Measurements from ENCODE around the gene CHKB. TPM values are rescaled to one million over a fixed set of nuclear protein-coding genes. Genes with fewer than 3 reads are reported as not detected.

Gene CHKB
- total RNA-seq, 4 donors from 2014 or later: 74.8 to 232 (median 86.1) TPM

DNA sequence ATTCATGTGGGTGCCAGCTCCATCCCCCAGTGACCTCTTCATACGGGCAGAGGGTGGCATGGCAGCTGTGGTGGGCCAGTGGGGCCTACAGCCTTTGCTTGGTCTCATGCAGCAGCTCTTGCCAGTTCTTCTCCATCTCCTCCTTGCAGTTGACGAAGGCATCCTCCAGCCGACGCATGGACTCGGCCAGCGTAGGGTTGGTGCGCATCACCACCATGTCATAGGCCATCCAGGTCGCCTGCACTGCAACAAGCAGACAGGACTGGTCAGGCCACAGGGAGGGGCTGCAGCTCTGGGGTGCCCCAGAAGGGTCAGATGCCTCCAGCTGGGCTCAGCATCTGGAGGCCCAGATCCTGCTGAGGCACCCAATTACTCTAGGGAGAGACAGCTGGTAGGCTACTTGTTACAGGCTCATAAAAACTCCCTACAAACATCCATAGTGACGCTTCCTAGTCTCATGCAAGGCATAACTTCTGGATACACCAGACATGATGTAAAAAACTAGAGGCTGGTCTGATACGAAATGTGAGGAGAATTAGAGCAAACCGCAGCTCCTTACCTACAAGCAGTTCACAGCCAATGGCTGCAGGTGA is 31.4 kb downstream of the CHKB start:
- H3K27me3 ChIP-seq: peaks cover 38% of the 10 kb centered on the region
- no peak overlapping the region for H3K27ac ChIP-seq
- peaks cover 4 to 19% (median 14%) of the 10 kb centered on the region in 4 donors for H3K4me1 ChIP-seq
- intact Hi-C loops (cut with DNase I; ENCODE audit: low total_unique reads) (no loop called here), in situ Hi-C loops (cut with MboI; ENCODE audit: low pct_ligation_motif_present in 1 of 4, low pct_unique_long_range_greater_than_20kb in 1 of 4, low sequenced_read_pairs in 3 of 4) (no loop called here)
- DNase-seq: no peak
- H3K36me3 ChIP-seq: no peaks in the 10 kb centered on the region
- H3K4me3 ChIP-seq: no peak overlapping the region
- WGBS, 2 donors (ENCODE audit: low coverage in 1 of 2): 90% methylated on average over 11 of the region's 11 CpGs; no CpG with 5 or more reads in 1 of the 2 donors
- no peaks in the 10 kb centered on the region for H3K9me3 ChIP-seq
- TF ChIP-seq EP300 (IDR thresholded peaks at IDR 0.05; ENCODE audit: low read depth) (no peak), POLR2A (IDR thresholded peaks at IDR 0.05) (no peak), POLR2AphosphoS5 (IDR thresholded peaks at IDR 0.05) (no peak)
- TF ChIP-seq, protein P1, sequence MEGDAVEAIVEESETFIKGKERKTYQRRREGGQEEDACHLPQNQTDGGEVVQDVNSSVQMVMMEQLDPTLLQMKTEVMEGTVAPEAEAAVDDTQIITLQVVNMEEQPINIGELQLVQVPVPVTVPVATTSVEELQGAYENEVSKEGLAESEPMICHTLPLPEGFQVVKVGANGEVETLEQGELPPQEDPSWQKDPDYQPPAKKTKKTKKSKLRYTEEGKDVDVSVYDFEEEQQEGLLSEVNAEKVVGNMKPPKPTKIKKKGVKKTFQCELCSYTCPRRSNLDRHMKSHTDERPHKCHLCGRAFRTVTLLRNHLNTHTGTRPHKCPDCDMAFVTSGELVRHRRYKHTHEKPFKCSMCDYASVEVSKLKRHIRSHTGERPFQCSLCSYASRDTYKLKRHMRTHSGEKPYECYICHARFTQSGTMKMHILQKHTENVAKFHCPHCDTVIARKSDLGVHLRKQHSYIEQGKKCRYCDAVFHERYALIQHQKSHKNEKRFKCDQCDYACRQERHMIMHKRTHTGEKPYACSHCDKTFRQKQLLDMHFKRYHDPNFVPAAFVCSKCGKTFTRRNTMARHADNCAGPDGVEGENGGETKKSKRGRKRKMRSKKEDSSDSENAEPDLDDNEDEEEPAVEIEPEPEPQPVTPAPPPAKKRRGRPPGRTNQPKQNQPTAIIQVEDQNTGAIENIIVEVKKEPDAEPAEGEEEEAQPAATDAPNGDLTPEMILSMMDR (IDR thresholded peaks at IDR 0.05): no peak

DNA sequence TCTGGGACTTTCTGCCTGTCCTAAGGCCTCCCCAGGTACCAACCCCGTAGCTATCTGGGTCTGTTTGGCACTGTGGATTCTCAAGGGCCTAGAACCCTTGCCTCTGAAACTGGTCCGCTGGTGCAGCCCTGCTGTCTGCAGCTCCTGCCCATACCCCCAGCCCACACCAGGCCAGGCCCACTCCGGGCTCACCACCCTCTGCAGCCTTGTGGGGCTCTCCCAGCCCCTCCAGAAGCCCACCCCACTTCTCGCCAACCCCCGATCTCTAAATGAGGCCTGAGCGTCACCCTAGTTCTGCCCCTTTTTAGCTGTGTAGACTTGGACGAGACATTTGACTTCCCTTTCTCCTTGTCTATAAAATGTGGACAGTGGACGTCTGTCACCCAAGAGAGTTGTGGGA is 32.3 kb downstream of the CHKB start:
- 88 to 94% methylated on average over 5 to 8 of the region's 8 CpGs for WGBS, 2 donors (ENCODE audit: low coverage in 1 of 2)
- peaks cover 43% of the 10 kb centered on the region for H3K27me3 ChIP-seq

DNA sequence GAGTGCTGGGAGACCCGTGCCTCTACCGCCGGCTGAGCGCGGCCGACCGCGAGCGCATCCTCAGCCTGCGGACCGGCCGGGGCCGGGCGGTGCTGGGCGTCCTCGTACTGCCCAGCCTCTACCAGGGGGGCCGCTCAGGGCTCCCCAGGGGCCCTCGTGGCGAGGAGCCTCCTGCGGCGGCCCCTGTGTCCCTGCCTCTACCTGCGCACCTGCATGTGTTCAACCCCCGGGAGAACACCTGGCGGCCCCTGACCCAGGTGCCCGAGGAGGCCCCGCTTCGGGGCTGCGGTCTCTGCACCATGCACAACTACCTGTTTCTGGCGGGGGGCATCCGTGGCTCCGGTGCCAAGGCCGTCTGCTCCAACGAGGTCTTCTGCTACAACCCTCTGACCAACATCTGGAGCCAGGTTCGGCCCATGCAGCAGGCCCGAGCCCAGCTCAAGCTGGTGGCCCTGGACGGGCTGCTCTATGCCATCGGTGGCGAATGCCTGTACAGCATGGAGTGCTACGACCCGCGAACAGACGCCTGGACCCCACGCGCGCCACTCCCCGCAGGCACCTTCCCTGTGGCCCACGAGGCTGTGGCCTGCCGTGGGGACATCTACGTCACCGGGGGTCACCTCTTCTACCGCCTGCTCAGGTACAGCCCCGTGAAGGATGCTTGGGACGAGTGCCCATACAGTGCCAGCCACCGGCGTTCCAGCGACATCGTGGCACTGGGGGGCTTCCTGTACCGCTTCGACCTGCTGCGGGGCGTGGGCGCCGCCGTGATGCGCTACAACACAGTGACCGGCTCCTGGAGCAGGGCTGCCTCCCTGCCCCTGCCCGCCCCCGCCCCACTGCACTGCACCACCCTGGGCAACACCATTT is 33.5 kb downstream of the CHKB start:
- peak overlapping the region; percentile 26 to 62 (median 38) for H3K27ac ChIP-seq
- H3K36me3 ChIP-seq: no peaks in the 10 kb centered on the region
- no peaks in the 10 kb centered on the region for H3K9me3 ChIP-seq
- no peak for TF ChIP-seq EP300 (IDR thresholded peaks at IDR 0.05; ENCODE audit: low read depth)
- TF ChIP-seq, protein P1 (IDR thresholded peaks at IDR 0.05): no peak
- no peak for TF ChIP-seq POLR2A (IDR thresholded peaks at IDR 0.05)
- no peak for TF ChIP-seq POLR2AphosphoS5 (IDR thresholded peaks at IDR 0.05)
- WGBS, 2 donors (ENCODE audit: low coverage in 1 of 2): 57 to 94% methylated on average over 15 to 62 of the region's 68 CpGs
- intact Hi-C loops (cut with DNase I; ENCODE audit: low total_unique reads) (no loop called here), in situ Hi-C loops (cut with MboI; ENCODE audit: low pct_ligation_motif_present in 1 of 4, low pct_unique_long_range_greater_than_20kb in 1 of 4, low sequenced_read_pairs in 3 of 4) (no loop called here)
- no peak for DNase-seq
- H3K4me3 ChIP-seq: peak overlapping the region; percentile 6 to 52 (median 18)
- H3K4me1 ChIP-seq: peaks cover 8 to 29% (median 21%) of the 10 kb centered on the region in 4 donors
- peaks cover 43% of the 10 kb centered on the region for H3K27me3 ChIP-seq

More for the DNA sequence above, 32.3 kb downstream of the CHKB start:
- in situ Hi-C loops (cut with MboI; ENCODE audit: low pct_ligation_motif_present in 1 of 4, low pct_unique_long_range_greater_than_20kb in 1 of 4, low sequenced_read_pairs in 3 of 4) (no loop called here), intact Hi-C loops (cut with DNase I; ENCODE audit: low total_unique reads) (no loop called here)
- no peaks in the 10 kb centered on the region for H3K36me3 ChIP-seq
- H3K9me3 ChIP-seq: no peaks in the 10 kb centered on the region
- DNase-seq: no peak
- TF ChIP-seq, protein P1 (IDR thresholded peaks at IDR 0.05): no peak
- TF ChIP-seq POLR2A (IDR thresholded peaks at IDR 0.05): no peak
- TF ChIP-seq POLR2AphosphoS5 (IDR thresholded peaks at IDR 0.05): no peak
- TF ChIP-seq EP300 (IDR thresholded peaks at IDR 0.05; ENCODE audit: low read depth): no peak
- H3K4me1 ChIP-seq: peaks cover 4 to 19% (median 14%) of the 10 kb centered on the region in 4 donors
- no peak overlapping the region for H3K4me3 ChIP-seq
- H3K27ac ChIP-seq: no peak overlapping the region

All from transverse colon (tissue), 4 donors.